Measurements from ENCODE around the gene DCX. TPM values are rescaled to one million over a fixed set of nuclear protein-coding genes. Genes with fewer than 3 reads are reported as not detected.

DCX gene
- total RNA-seq (2022) (not detected in 2 replicates), Bru-seq, nascent RNA (not detected), BruChase-seq, experiment 1, labeled RNA remaining after a 6-hour chase (not detected), BruChase-seq, experiment 2, labeled RNA remaining after a 2-hour chase (not detected)
- long read RNA-seq, result 0 reads

DNA sequence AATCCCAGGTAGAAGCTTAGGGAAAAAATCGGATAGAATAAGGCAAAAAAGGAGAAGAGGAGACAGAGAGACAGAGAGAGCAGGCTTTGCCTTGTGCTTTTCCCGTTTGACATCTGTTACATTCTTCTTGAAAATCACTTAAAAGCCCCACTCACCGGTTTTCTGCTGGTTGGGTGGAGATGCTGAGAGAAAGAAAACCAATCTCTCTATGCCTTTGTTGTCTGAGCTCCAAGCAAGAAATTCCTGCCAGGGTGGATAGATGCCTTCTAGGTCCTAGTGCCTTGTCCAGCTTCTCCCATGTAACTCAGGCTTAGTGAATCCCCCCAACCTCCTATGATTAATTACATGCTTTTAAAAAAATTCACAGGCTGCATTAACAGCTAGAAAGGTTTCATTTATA, at the start of gene DCX:
TSS of gene DCX (minus strand) at position 210 of the 400 bp plus-strand sequence. CDS start 1,794 bp downstream, outside the sequence.
- TF ChIP-seq, protein P1, sequence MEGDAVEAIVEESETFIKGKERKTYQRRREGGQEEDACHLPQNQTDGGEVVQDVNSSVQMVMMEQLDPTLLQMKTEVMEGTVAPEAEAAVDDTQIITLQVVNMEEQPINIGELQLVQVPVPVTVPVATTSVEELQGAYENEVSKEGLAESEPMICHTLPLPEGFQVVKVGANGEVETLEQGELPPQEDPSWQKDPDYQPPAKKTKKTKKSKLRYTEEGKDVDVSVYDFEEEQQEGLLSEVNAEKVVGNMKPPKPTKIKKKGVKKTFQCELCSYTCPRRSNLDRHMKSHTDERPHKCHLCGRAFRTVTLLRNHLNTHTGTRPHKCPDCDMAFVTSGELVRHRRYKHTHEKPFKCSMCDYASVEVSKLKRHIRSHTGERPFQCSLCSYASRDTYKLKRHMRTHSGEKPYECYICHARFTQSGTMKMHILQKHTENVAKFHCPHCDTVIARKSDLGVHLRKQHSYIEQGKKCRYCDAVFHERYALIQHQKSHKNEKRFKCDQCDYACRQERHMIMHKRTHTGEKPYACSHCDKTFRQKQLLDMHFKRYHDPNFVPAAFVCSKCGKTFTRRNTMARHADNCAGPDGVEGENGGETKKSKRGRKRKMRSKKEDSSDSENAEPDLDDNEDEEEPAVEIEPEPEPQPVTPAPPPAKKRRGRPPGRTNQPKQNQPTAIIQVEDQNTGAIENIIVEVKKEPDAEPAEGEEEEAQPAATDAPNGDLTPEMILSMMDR (IDR thresholded peaks at IDR 0.05; ENCODE audit: unreplicated experiment), result no peak
- H3K27ac Mint-ChIP-seq (ENCODE audit: unreplicated experiment), result no peak within 1 kb of the TSS
- H3K27me3 Mint-ChIP-seq (ENCODE audit: unreplicated experiment), result no peaks in the 10 kb centered on the region
- no peak within 1 kb of the TSS for H3K4me3 Mint-ChIP-seq (ENCODE audit: low read depth, unreplicated experiment)
- CTCF ChIA-PET, result no interaction called here
- no peaks in the 10 kb centered on the region for H3K36me3 Mint-ChIP-seq (ENCODE audit: insufficient read depth, unreplicated experiment)
- no TSS peak for BruUV-seq (replicated peaks)
- H3K9me3 Mint-ChIP-seq (ENCODE audit: low read depth, unreplicated experiment), result peaks cover 5% of the 10 kb centered on the region
- intact Hi-C loops (cut with micrococcal nuclease; ENCODE audit: unreplicated experiment), result no loop called here
- DNase-seq, result no peak
- H3K4me1 Mint-ChIP-seq (ENCODE audit: low read depth, unreplicated experiment), result no peaks in the 10 kb centered on the region

- Mint-ChIP-seq H3K27ac (ENCODE audit: unreplicated experiment) (no peak overlapping the region), H3K9me3 (ENCODE audit: low read depth, unreplicated experiment) (peaks cover 3% of the 10 kb centered on the region), H3K4me3 (ENCODE audit: low read depth, unreplicated experiment) (no peak overlapping the region), H3K36me3 (ENCODE audit: insufficient read depth, unreplicated experiment) (no peaks in the 10 kb centered on the region), H3K27me3 (ENCODE audit: unreplicated experiment) (no peaks in the 10 kb centered on the region), H3K4me1 (ENCODE audit: low read depth, unreplicated experiment) (no peaks in the 10 kb centered on the region)
- DNase-seq, result no peak
- TF ChIP-seq, protein P1 (IDR thresholded peaks at IDR 0.05; ENCODE audit: unreplicated experiment), result no peak
- intact Hi-C loops (cut with micrococcal nuclease; ENCODE audit: unreplicated experiment), result no loop called here
- no TSS peak for BruUV-seq (replicated peaks)
- CTCF ChIA-PET, result no interaction called here
Observed at GRCh38 chrX:111460607-111461006, 48.6 kb upstream of the DCX start.

DNA sequence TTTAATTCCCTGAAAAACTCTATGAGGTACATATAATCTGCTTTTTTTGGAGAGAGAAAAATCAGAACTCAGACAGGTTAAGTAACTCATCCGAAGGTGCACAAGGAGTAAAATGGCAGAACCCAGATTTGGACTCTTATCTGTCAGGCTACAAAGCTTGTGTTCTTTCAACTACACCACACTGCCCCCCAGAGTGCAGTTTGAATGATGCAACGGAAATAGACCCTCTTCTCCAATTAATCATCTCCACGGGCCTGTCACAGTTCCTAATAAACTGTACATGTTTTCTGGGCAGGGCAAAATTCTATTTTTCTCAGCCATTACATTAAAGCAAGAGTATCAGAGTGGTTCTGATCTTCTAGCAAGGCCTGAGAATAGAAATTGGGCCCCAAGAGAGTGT, 35.3 kb upstream of the DCX start:
- TF ChIP-seq, protein P1 (IDR thresholded peaks at IDR 0.05; ENCODE audit: unreplicated experiment), result no peak
- BruUV-seq (replicated peaks), result no TSS peak
- CTCF ChIA-PET, result no interaction called here
- H3K9me3 Mint-ChIP-seq (ENCODE audit: low read depth, unreplicated experiment), result no peaks in the 10 kb centered on the region
- no peaks in the 10 kb centered on the region for H3K27me3 Mint-ChIP-seq (ENCODE audit: unreplicated experiment)
- H3K4me3 Mint-ChIP-seq (ENCODE audit: low read depth, unreplicated experiment), result no peak overlapping the region
- no peaks in the 10 kb centered on the region for H3K36me3 Mint-ChIP-seq (ENCODE audit: insufficient read depth, unreplicated experiment)
- no peak overlapping the region for H3K27ac Mint-ChIP-seq (ENCODE audit: unreplicated experiment)
- DNase-seq, result peak; percentile 12
- intact Hi-C loops (cut with micrococcal nuclease; ENCODE audit: unreplicated experiment), result loop anchor here (5.0 to 10.0 kb wide), 3 partner anchors 180 to 452 kb away; partner anchors contain the start of gene PAK3
- no peaks in the 10 kb centered on the region for H3K4me1 Mint-ChIP-seq (ENCODE audit: low read depth, unreplicated experiment)

DNA sequence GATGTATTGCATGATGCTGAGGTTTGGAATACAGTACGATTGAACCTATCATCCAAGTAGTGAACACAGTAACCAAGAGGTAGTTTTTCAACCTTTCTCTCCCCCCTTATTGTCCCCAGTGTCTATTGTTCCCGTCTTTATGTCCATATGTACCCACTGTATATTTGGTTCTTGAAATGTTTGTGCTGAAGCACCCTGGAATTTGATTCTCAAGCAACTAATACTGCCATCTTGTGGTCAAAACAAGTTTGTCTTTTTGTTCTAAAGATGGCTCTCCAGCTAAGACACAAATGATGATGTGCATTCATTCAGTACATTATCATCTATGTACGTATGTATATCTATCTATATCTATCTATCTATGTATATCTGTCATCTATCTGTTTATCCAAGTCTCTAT, 33.5 kb upstream of the DCX start:
- Mint-ChIP-seq H3K27me3 (ENCODE audit: unreplicated experiment) (no peaks in the 10 kb centered on the region), H3K27ac (ENCODE audit: unreplicated experiment) (no peak overlapping the region), H3K4me1 (ENCODE audit: low read depth, unreplicated experiment) (no peaks in the 10 kb centered on the region), H3K9me3 (ENCODE audit: low read depth, unreplicated experiment) (no peaks in the 10 kb centered on the region), H3K4me3 (ENCODE audit: low read depth, unreplicated experiment) (no peak overlapping the region), H3K36me3 (ENCODE audit: insufficient read depth, unreplicated experiment) (no peaks in the 10 kb centered on the region)
- CTCF ChIA-PET, result no interaction called here
- no peak for DNase-seq
- BruUV-seq (replicated peaks), result no TSS peak
- intact Hi-C loops (cut with micrococcal nuclease; ENCODE audit: unreplicated experiment), result loop anchor here (2.0 to 10.0 kb wide), 4 partner anchors 178 to 451 kb away; partner anchors contain the start of gene PAK3
- TF ChIP-seq, protein P1 (IDR thresholded peaks at IDR 0.05; ENCODE audit: unreplicated experiment), result peak; percentile 19

Measured in Calu3 (cell line).